Natural killer cell (primary cell): ENCODE data around the gene GSTM3. TPM values are rescaled to one million over a fixed set of nuclear protein-coding genes. Genes with fewer than 3 reads are reported as not detected.
"Not testable (repeated sequence)": the region's sequence is repeated elsewhere in the genome, so short reads cannot be mapped to it uniquely, and the experiment has no call there.

Source experiments
- ATAC-seq, 3 donors: fragments of 150-1000 bp in 2 of 3; fragments of 200-7000 bp in 1 of 3; cut with Tn5 transposase; 1 replicate in 1 of 3; 2 replicates in 2 of 3; pipeline ENCODE4 v1.10.0; 2021; ENCODE audit warnings: mild to moderate bottlenecking in 2 of 3, moderate library complexity in 2 of 3
- DNase-seq, 2 donors: peaks; one replicate each; pipeline versions ENCODE4 v3.0.0 to v3.0.0-alpha.2; 2013 to 2021; ENCODE audit warnings: mixed read lengths in 1 of 2
- H3K27ac ChIP-seq: one replicate; pipeline ENCODE4 v1.5.1; 2013; ENCODE audit warnings: mild to moderate bottlenecking, low read length
- H3K27me3 ChIP-seq: one replicate; pipeline ENCODE4 v1.6.1; 2013; ENCODE audit warnings: low read length; ENCODE audit not compliant: control insufficient read depth, insufficient read depth
- H3K36me3 ChIP-seq: one replicate; pipeline ENCODE4 v1.6.1; 2013; ENCODE audit warnings: low read length; ENCODE audit not compliant: control insufficient read depth, insufficient read depth
- H3K4me1 ChIP-seq: one replicate; pipeline ENCODE4 v1.6.1; 2013; ENCODE audit warnings: low read length; ENCODE audit not compliant: control insufficient read depth, insufficient read depth
- H3K4me3 ChIP-seq: one replicate; pipeline ENCODE4 v1.5.1; 2013; ENCODE audit warnings: low read length
- H3K9me3 ChIP-seq: one replicate; pipeline ENCODE4 v1.6.1; 2013; ENCODE audit warnings: low read length; ENCODE audit not compliant: control insufficient read depth, insufficient read depth
- H3K27ac Mint-ChIP-seq, 2 donors: one replicate each; pipeline ENCODE4 v1.8.0; 2022; ENCODE audit warnings: mild to moderate bottlenecking in 2 of 2, mixed read lengths in 2 of 2, moderate library complexity in 1 of 2
- H3K27me3 Mint-ChIP-seq, 2 donors: one replicate each; pipeline ENCODE4 v1.8.0; 2022; ENCODE audit warnings: low read depth in 2 of 2, mixed read lengths in 2 of 2
- H3K36me3 Mint-ChIP-seq: one replicate; pipeline ENCODE4 v1.8.0; 2022; ENCODE audit warnings: mixed read lengths
- H3K4me1 Mint-ChIP-seq, 2 donors: one replicate each; pipeline ENCODE4 v1.8.0; 2022; ENCODE audit warnings: mixed read lengths in 2 of 2
- H3K4me3 Mint-ChIP-seq: one replicate; pipeline ENCODE4 v1.8.0; 2022; ENCODE audit warnings: mild to moderate bottlenecking, moderate library complexity, mixed read lengths
- H3K9me3 Mint-ChIP-seq, 2 donors: one replicate each; pipeline ENCODE4 v1.8.0; 2022; ENCODE audit warnings: mixed read lengths in 2 of 2
- WGBS: methylation state at CpG from one replicate; pipeline ENCODE4 v1.1.7; 2013; ENCODE audit warnings: missing lambda C conversion rate; ENCODE audit not compliant: insufficient coverage; 5-methylcytosine and 5-hydroxymethylcytosine counted together
- intact Hi-C: fragments of 100-400 bp; cut with micrococcal nuclease; formaldehyde crosslinking; loops from one replicate; pipeline ENCODE4 v1.14.2; 2022
- total RNA-seq, 4 donors: library from RNA; stranded (reverse); fragments of 120-200 nt in 1 of 4; gene quantifications; one replicate each; pipeline versions ENCODE4 v1.2.3 to v1.2.4, GENCODE V29; 2013 to 2022
- TF ChIP-seq, protein P1 (sequence below): fragments of 200-600 bp; IDR thresholded peaks from one replicate; pipeline ENCODE4 v1.8.0; 2022; ENCODE audit warnings: antibody characterized with exemption

GSTM3 gene
- total RNA-seq, 3 donors from 2014 or later (not counting 1 experiment from before 2014, with no cell fraction given), result 1.7 to 3.0 (median 3.0) TPM

DNA sequence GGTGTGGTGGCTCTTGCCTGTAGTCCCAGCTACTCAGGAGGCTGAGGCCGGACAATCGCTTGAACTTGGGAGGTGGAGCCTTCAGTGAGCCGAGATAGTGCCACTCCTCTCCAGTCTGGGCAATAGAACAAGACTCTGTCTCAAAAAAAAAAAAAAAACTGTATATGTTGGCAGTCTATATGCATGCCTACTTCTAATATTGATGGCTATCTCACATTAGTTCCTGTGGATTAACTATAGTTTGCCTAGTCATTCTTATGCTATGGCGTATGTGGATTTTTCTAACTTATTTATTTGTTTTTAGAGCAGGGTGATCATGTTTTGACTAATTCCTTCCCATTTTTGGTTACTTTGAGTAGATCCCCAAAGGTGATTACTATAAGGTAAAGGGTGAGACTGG lies 43.8 kb downstream of the GSTM3 start:
- H3K27ac ChIP-seq, result no peak overlapping the region
- no CpG with 5 or more reads among the region's 4 CpGs for WGBS
- no peaks in the 10 kb centered on the region for H3K27me3 ChIP-seq
- H3K4me3 ChIP-seq, result no peak overlapping the region
- H3K9me3 Mint-ChIP-seq, result no peaks in the 10 kb centered on the region
- H3K4me1 ChIP-seq, result no peaks in the 10 kb centered on the region
- no peak overlapping the region for H3K4me3 Mint-ChIP-seq
- H3K36me3 ChIP-seq, result no peaks in the 10 kb centered on the region
- intact Hi-C loops, result no loop called here
- H3K27ac Mint-ChIP-seq, result no peak overlapping the region
- H3K4me1 Mint-ChIP-seq, result no peaks in the 10 kb centered on the region
- H3K9me3 ChIP-seq, result no peaks in the 10 kb centered on the region
- H3K36me3 Mint-ChIP-seq, result no peaks in the 10 kb centered on the region
- ATAC-seq, result no peak
- DNase-seq, result no peak
- H3K27me3 Mint-ChIP-seq, result no peaks in the 10 kb centered on the region
- TF ChIP-seq, protein P1, sequence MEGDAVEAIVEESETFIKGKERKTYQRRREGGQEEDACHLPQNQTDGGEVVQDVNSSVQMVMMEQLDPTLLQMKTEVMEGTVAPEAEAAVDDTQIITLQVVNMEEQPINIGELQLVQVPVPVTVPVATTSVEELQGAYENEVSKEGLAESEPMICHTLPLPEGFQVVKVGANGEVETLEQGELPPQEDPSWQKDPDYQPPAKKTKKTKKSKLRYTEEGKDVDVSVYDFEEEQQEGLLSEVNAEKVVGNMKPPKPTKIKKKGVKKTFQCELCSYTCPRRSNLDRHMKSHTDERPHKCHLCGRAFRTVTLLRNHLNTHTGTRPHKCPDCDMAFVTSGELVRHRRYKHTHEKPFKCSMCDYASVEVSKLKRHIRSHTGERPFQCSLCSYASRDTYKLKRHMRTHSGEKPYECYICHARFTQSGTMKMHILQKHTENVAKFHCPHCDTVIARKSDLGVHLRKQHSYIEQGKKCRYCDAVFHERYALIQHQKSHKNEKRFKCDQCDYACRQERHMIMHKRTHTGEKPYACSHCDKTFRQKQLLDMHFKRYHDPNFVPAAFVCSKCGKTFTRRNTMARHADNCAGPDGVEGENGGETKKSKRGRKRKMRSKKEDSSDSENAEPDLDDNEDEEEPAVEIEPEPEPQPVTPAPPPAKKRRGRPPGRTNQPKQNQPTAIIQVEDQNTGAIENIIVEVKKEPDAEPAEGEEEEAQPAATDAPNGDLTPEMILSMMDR, result no peak

DNA sequence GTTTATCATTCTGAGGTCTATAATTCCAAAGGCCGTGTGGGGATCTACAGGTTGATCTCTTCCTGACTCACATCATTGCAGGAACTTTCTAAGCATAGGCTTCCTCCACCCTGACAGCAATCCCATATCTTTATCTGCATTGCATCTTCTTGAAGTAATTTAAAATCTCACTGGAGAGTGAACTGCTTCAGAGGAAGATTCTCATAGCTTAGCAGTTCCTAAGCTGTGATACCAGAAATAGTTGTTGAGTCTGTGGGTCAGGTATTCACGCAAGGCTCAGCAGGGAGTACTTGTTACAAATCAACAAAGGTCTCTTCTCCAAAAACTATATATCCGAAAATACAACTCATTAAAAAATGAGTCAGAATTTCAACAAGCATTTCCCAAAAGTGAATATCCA lies 45.7 kb downstream of the GSTM3 start:
- H3K4me3 ChIP-seq, H3K27ac Mint-ChIP-seq, H3K36me3 Mint-ChIP-seq, H3K27me3 Mint-ChIP-seq, H3K9me3 Mint-ChIP-seq, ATAC-seq, H3K9me3 ChIP-seq, H3K27me3 ChIP-seq, DNase-seq, H3K36me3 ChIP-seq, H3K4me1 Mint-ChIP-seq, H3K27ac ChIP-seq, intact Hi-C loops, H3K4me1 ChIP-seq, H3K4me3 Mint-ChIP-seq: not testable (repeated sequence)
- no CpG with 5 or more reads among the region's 3 CpGs for WGBS

DNA sequence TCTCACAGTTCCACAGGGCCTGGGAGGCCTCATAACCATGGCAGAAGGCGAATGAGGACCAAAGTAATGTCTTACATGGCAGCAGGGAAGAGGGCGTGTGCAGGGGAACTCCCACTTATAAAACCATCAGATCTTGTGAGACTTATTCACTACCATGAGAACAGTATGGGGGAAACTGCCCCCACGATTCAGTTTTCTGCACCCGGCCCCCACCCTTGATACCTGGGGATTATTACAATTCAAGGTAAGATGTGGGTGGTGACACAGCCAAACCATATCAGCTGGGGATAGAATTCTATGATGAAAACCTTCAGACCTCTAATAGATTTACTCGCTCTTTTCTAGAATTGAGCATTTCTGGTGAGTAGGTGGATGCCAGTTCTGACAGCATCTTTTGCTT lies 46.4 kb downstream of the GSTM3 start:
- H3K27ac ChIP-seq, H3K36me3 Mint-ChIP-seq, H3K4me3 Mint-ChIP-seq, H3K9me3 Mint-ChIP-seq, H3K27ac Mint-ChIP-seq, ATAC-seq, H3K27me3 ChIP-seq, H3K4me1 Mint-ChIP-seq, H3K9me3 ChIP-seq, H3K4me1 ChIP-seq, H3K4me3 ChIP-seq, DNase-seq, H3K27me3 Mint-ChIP-seq, intact Hi-C loops, H3K36me3 ChIP-seq: not testable (repeated sequence)
- no CpG with 5 or more reads among the region's 5 CpGs for WGBS

DNA sequence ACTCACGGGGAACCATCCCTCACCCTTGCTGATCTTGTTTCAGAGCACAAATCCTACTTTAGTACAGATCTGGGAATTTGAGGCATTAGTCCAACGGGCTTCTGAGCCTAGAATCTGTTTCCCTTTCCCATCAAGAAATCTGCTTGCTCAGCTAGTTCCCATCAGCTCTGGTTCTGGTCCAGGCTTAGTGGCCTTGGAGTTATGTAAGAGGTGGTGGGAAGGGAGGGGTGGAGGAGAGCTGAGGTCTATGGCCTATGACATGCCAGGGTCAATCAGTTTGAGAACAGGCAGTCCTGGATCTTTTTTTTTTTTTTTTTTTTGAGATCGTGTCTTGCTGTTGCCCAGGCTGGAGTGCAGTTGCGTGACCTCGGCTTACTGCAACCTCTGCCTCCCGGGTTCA lies 49.1 kb downstream of the GSTM3 start:
- Histone ChIP-seq H3K4me1 (peaks cover 9% of the 10 kb centered on the region), H3K9me3 (no peaks in the 10 kb centered on the region), H3K4me3 (no peak overlapping the region), H3K27ac (no peak overlapping the region), H3K36me3 (no peaks in the 10 kb centered on the region), H3K27me3 (no peaks in the 10 kb centered on the region)
- peaks cover 0 to 17% of the 10 kb centered on the region in 2 donors for H3K4me1 Mint-ChIP-seq
- no peaks in the 10 kb centered on the region for H3K36me3 Mint-ChIP-seq
- H3K4me3 Mint-ChIP-seq, result no peak overlapping the region
- TF ChIP-seq, protein P1, result no peak
- WGBS, result no CpG with 5 or more reads among the region's 6 CpGs
- ATAC-seq, result no peak
- DNase-seq, result no peak
- no peaks in the 10 kb centered on the region for H3K27me3 Mint-ChIP-seq
- no peaks in the 10 kb centered on the region for H3K9me3 Mint-ChIP-seq
- intact Hi-C loops, result no loop called here
- H3K27ac Mint-ChIP-seq, result no peak overlapping the region
